Measurements from ENCODE around the gene TPRX2. TPM values are rescaled to one million over a fixed set of nuclear protein-coding genes. Genes with fewer than 3 reads are reported as not detected.
A peak's percentile ranks its signal among the peaks of the same experiment; 100 is the strongest.

The TPRX2 gene
- total and polyA plus RNA-seq, 4 donors = not detected

DNA sequence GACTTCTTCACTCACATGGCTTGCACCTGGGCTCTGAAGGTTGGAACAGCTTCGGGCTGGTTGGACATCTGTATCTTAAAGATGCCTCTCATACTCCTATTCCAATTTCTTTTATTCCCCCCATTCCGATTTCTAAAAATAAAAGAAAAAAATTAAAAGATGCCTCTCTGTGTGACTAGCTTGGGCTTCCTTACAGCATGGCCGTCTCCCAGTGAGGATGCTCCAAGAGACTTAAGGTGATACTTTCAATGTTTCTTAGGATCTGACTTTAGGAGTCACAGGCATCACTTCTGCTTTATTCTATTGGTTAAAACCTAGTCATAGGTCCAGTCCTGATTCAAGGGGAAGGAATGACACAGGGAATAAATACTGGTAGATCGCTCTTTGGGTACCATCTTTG, 37.0 kb downstream of the TPRX2 start:
- H3K9me3 ChIP-seq (ENCODE audit: control insufficient read depth in 4 of 4, low read length in 3 of 4) = peaks cover 0 to 3% (median 2%) of the 10 kb centered on the region in 4 donors
- no peak for TF ChIP-seq CTCF (IDR thresholded peaks at IDR 0.05; ENCODE audit: low read depth, low read length, missing input control)
- no peak for TF ChIP-seq SP1 (IDR thresholded peaks at IDR 0.05)
- TF ChIP-seq, protein P1, sequence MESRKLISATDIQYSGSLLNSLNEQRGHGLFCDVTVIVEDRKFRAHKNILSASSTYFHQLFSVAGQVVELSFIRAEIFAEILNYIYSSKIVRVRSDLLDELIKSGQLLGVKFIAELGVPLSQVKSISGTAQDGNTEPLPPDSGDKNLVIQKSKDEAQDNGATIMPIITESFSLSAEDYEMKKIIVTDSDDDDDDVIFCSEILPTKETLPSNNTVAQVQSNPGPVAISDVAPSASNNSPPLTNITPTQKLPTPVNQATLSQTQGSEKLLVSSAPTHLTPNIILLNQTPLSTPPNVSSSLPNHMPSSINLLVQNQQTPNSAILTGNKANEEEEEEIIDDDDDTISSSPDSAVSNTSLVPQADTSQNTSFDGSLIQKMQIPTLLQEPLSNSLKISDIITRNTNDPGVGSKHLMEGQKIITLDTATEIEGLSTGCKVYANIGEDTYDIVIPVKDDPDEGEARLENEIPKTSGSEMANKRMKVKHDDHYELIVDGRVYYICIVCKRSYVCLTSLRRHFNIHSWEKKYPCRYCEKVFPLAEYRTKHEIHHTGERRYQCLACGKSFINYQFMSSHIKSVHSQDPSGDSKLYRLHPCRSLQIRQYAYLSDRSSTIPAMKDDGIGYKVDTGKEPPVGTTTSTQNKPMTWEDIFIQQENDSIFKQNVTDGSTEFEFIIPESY (IDR thresholded peaks at IDR 0.05) = no peak
- TF ChIP-seq FOXA2 (IDR thresholded peaks at IDR 0.05) = no peak
- TF ChIP-seq NR2F2 (IDR thresholded peaks at IDR 0.05) = no peak
- TF ChIP-seq FOXA1 (IDR thresholded peaks at IDR 0.05) = no peak
- TF ChIP-seq ATF3 (IDR thresholded peaks at IDR 0.05) = no peak
- WGBS = 75% methylated on average over 4 of the region's 4 CpGs
- no peaks in the 10 kb centered on the region for H3K36me3 ChIP-seq (ENCODE audit: control insufficient read depth in 4 of 4, insufficient read depth in 3 of 4, low read depth in 1 of 4, low read length in 3 of 4)
- H3K4me1 ChIP-seq (ENCODE audit: control insufficient read depth in 4 of 4, insufficient read depth in 4 of 4, low read length in 3 of 4) = peaks cover 8 to 25% (median 17%) of the 10 kb centered on the region in 4 donors
- no peaks in the 10 kb centered on the region for H3K27me3 ChIP-seq (ENCODE audit: control insufficient read depth in 4 of 4, insufficient read depth in 4 of 4, low read length in 3 of 4)
- H3K27ac ChIP-seq (ENCODE audit: low read depth in 1 of 2, low read length in 2 of 2) = peak overlapping the region; percentile 66 to 75
- no peak overlapping the region for H3K4me3 ChIP-seq (ENCODE audit: low read depth in 1 of 3, low read length in 3 of 3)
- no peak for DNase-seq (ENCODE audit: low spot score)
- H3K9ac ChIP-seq (ENCODE audit: low read depth in 1 of 2, low read length in 2 of 2) = no peak overlapping the region

- Histone ChIP-seq H3K36me3 (ENCODE audit: control insufficient read depth in 4 of 4, insufficient read depth in 3 of 4, low read depth in 1 of 4, low read length in 3 of 4) (no peaks in the 10 kb centered on the region), H3K9ac (ENCODE audit: low read depth in 1 of 2, low read length in 2 of 2) (peak overlapping the region in 1 of 2 donors; percentile 28), H3K9me3 (ENCODE audit: control insufficient read depth in 4 of 4, low read length in 3 of 4) (peaks cover 0 to 3% (median 2%) of the 10 kb centered on the region in 4 donors), H3K4me1 (ENCODE audit: control insufficient read depth in 4 of 4, insufficient read depth in 4 of 4, low read length in 3 of 4) (peaks cover 4 to 21% (median 15%) of the 10 kb centered on the region in 4 donors), H3K27ac (ENCODE audit: low read depth in 1 of 2, low read length in 2 of 2) (peak overlapping the region; percentile 39 to 52), H3K27me3 (ENCODE audit: control insufficient read depth in 4 of 4, insufficient read depth in 4 of 4, low read length in 3 of 4) (no peaks in the 10 kb centered on the region), H3K4me3 (ENCODE audit: low read depth in 1 of 3, low read length in 3 of 3) (no peak overlapping the region)
- DNase-seq (ENCODE audit: low spot score) = no peak
- TF ChIP-seq GABPA (IDR thresholded peaks at IDR 0.05 in 1 of 2, conservative IDR thresholded peaks at IDR 0.05 in 1 of 2) (no peak), YY1 (IDR thresholded peaks at IDR 0.05) (peak; percentile 36), SP1 (IDR thresholded peaks at IDR 0.05) (peak; percentile 80), ATF3 (IDR thresholded peaks at IDR 0.05) (no peak), CTCF (IDR thresholded peaks at IDR 0.05; ENCODE audit: low read depth, low read length, missing input control) (no peak), HNF4G (IDR thresholded peaks at IDR 0.05) (peak; percentile 41), RXRA (IDR thresholded peaks at IDR 0.05) (peak; percentile 62), FOXA2 (IDR thresholded peaks at IDR 0.05) (peak; percentile 78), JUND (IDR thresholded peaks at IDR 0.05) (peak in 1 of 2 donors; percentile 32), HNF4A (conservative IDR thresholded peaks at IDR 0.05) (peak; percentile 82 to 83), RAD21 (IDR thresholded peaks at IDR 0.05) (no peak), EGR1 (IDR thresholded peaks at IDR 0.05; ENCODE audit: low read depth in 2 of 2) (no peak), NR2F2 (IDR thresholded peaks at IDR 0.05) (peak; percentile 36), TAF1 (conservative IDR thresholded peaks at IDR 0.05) (no peak), FOXA1 (IDR thresholded peaks at IDR 0.05) (no peak)
- TF ChIP-seq, protein P2, sequence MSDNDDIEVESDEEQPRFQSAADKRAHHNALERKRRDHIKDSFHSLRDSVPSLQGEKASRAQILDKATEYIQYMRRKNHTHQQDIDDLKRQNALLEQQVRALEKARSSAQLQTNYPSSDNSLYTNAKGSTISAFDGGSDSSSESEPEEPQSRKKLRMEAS (IDR thresholded peaks at IDR 0.05) = peak; percentile 34
- TF ChIP-seq, protein P3, sequence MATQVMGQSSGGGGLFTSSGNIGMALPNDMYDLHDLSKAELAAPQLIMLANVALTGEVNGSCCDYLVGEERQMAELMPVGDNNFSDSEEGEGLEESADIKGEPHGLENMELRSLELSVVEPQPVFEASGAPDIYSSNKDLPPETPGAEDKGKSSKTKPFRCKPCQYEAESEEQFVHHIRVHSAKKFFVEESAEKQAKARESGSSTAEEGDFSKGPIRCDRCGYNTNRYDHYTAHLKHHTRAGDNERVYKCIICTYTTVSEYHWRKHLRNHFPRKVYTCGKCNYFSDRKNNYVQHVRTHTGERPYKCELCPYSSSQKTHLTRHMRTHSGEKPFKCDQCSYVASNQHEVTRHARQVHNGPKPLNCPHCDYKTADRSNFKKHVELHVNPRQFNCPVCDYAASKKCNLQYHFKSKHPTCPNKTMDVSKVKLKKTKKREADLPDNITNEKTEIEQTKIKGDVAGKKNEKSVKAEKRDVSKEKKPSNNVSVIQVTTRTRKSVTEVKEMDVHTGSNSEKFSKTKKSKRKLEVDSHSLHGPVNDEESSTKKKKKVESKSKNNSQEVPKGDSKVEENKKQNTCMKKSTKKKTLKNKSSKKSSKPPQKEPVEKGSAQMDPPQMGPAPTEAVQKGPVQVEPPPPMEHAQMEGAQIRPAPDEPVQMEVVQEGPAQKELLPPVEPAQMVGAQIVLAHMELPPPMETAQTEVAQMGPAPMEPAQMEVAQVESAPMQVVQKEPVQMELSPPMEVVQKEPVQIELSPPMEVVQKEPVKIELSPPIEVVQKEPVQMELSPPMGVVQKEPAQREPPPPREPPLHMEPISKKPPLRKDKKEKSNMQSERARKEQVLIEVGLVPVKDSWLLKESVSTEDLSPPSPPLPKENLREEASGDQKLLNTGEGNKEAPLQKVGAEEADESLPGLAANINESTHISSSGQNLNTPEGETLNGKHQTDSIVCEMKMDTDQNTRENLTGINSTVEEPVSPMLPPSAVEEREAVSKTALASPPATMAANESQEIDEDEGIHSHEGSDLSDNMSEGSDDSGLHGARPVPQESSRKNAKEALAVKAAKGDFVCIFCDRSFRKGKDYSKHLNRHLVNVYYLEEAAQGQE (IDR thresholded peaks at IDR 0.05) = peak; percentile 22
- TF ChIP-seq, protein P1 (IDR thresholded peaks at IDR 0.05) = no peak
- 34% methylated on average over 5 of the region's 5 CpGs for WGBS
Measured at GRCh38 chr19:47896773-47897172, 37.7 kb downstream of the TPRX2 start.
